ENCODE measurements around the gene APOL3.
"Not testable (repeated sequence)": the region's sequence is repeated elsewhere in the genome, so short reads cannot be mapped to it uniquely, and the experiment has no call there.

The APOL3 gene

DNA sequence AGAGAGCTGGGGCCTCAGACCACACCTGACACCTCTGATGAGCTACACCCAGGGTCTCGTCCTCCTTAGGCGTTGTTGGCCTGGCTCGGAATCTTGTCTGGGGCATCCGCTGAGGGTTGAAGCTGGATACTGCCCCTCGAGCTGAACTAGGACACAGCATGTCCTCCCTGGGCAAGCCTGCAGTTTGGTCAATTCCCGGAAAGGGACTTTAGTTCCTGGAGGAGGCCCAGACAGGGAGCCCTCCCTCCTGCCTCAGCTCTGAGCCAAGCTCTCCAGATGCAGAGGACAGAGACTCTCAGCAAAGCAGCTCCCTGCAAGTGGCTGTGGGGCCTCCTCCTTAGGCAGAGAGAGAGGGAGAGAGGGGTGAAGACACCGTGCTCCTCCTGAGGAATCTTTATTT is 4.9 kb downstream of the APOL3 start:
- DNase-seq (ENCODE audit: low read depth), result peak; percentile 68
- TF ChIP-seq CTCF (conservative IDR thresholded peaks at IDR 0.05; ENCODE audit: low read length), result no peak
- peak overlapping the region; percentile 59 for H3K4me3 ChIP-seq (ENCODE audit: low read length)

DNA sequence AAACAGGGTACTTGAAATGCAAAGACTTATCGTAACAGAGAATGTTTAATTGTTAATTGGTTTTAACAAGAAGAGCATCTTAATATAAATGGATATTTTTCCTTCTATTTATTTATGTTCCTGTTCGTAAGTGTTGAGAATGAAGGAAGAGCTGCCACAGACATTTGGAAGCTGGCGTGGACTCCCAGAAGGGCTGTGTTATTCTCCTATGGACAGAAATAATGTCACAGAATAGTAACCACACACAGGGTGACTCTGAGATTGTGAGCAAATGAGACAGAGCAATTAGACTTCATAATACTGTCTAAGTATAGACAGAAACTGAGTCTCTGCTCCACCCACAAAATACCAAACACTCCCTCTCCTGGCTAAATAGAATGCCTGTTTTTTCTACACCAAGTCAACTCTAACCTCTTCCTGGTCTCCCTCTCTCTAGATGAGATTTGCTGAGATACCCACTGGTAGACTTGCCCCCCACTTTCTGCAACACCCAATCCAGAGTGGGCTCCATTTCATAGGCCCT is 6.1 kb downstream of the APOL3 start:
- H3K4me3 ChIP-seq (ENCODE audit: low read length), result no peak overlapping the region
- DNase-seq (ENCODE audit: low read depth), result no peak
- no peak for TF ChIP-seq CTCF (conservative IDR thresholded peaks at IDR 0.05; ENCODE audit: low read length)

DNA sequence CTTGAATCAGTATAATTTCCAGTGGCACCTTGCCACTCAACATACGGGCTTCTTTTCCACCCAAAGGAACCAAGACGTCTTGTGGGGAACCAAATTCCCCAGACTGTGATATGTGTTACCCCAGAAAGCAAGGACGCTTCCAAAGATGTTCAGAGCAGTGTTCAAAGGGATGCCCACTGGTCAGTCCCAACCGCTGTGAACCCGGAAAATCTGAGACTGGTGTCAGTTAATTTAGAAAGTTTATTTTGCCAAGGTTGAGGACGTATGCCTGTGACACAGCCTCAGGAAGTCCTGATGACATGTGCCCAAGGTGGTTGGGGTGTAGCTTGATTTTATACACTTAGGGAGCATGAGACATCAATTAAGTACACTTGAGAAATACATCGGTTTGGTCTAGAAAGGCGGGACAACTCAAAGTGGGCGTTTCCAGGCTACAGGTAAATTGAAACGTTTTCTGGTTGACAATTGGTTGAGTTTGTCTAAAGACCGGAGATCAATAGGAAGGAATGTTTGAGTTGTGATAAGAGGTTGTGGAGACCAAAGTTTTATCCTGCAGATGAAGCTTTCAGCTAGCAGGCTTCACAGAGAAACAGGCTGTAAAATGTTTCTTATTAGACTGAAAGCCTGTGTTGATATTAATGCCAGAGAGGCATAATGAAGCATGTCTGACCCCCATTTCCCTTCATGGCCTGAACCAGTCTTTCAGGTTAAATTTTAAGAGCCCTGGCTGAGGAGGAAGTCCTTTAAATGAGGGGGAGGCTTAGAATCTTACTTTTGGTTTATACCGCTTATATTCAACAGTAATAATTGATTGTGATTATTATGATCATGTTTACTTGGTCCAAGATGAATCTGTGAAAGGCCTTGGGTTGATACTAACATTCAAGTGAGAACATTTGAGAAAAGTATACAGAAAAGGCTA is 6.8 kb downstream of the APOL3 start:
- TF ChIP-seq CTCF (conservative IDR thresholded peaks at IDR 0.05; ENCODE audit: low read length), result no peak
- no peak for DNase-seq (ENCODE audit: low read depth)
- no peak overlapping the region for H3K4me3 ChIP-seq (ENCODE audit: low read length)

GRCh38 chr22:36152821-36153220 is 7.7 kb downstream of the APOL3 start:
- not testable (repeated sequence) for DNase-seq (ENCODE audit: low read depth); H3K4me3 ChIP-seq (ENCODE audit: low read length)

DNA sequence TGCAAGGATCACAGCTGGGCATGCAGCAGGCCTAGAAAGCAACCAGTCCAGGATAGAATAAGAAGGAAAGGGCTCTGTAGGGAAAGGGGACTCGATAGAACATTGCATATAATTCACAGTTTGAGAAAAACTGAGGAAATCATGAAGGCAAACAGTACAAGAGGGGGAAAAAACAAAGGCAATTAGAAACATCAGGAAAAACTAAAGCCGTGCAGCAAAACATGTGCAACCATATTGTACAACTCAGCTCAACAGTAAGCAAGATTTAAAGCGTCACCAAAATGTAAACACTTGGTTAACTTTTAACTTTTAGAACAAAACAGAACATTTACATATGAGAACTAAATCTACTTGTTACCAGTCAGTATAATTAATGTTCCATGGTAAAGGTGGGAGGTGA is 8.5 kb downstream of the APOL3 start:
- DNase-seq (ENCODE audit: low read depth), result no peak
- TF ChIP-seq CTCF (conservative IDR thresholded peaks at IDR 0.05; ENCODE audit: low read length), result no peak

GRCh38 chr22:36151006-36151595 is 9.5 kb downstream of the APOL3 start:
- H3K4me3 ChIP-seq (ENCODE audit: low read length), result no peak overlapping the region
- TF ChIP-seq CTCF (conservative IDR thresholded peaks at IDR 0.05; ENCODE audit: low read length), result no peak
- DNase-seq (ENCODE audit: low read depth), result no peak

More for the DNA sequence above, 8.5 kb downstream of the APOL3 start:
- H3K4me3 ChIP-seq (ENCODE audit: low read length), result no peak overlapping the region

DNA sequence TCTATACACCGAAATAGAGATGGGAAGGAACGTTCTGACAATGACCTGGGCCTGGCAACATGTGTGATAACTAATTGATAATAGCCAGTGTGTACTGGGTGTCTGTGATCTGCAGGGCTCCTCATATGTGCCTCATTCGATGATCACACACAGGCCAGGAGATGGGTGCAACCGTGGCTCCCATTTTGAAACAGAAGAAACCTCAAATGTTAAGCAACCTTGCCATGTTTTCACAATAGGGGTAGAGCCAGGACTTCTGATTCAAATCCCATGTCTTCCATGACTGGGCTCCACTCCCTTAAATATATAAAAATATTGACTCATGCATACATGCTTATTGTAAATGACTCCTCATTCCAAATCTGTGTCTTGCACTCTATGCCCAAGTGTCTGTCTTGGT is 11.1 kb downstream of the APOL3 start:
- H3K4me3 ChIP-seq (ENCODE audit: low read length), result no peak overlapping the region
- no peak for TF ChIP-seq CTCF (conservative IDR thresholded peaks at IDR 0.05; ENCODE audit: low read length)
- peak; percentile 65 for DNase-seq (ENCODE audit: low read depth)
